HG03196 (cell line): ENCODE measurements around the gene ATE1.
"Not testable (repeated sequence)": the region's sequence is repeated elsewhere in the genome, so short reads cannot be mapped to it uniquely, and the experiment has no call there.

ENCODE experiments used
- ATAC-seq: cut with Tn5 transposase; IDR thresholded peaks from one replicate; pipeline ENCODE4 v1.9.1; 2021; ENCODE audit not compliant: unreplicated experiment

ATE1 gene

DNA sequence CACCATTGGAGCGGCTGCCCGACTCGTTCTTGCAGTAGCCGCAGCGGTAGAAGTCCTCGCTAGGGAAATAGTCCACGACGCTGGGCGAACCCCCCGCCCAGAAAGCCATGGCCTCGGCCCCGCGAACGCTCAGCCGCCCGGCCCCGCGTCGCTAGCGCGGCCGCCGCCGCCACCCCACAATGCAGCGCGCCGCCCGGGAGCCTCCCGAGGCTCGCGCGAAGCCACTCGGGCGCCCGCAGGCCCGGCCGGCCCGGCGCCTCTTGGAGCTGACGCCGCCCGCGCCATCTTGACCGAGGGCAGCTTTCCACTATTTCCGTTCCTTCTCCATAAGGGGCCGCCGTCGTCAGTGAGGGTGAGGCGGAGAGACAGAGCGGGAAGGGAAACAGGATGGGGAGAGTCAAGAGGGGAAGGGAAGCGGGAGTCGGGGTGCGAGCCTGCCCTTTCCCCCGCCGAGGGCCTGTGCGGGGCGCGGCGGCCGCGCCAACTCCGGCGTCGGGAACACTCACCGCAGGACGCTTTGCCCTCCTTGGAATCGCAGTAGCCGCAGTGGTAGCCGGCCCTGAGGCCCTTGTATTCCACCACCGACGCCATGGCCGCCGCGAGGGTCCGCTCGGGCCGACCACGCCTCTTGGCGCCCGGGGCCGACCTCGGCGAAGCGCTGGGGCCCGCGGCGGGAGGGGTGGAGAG, at the start of gene ATE1:
Gene ATE1 (minus strand): TSS at position 191 of the 687 bp plus-strand sequence. CDS start 82 bp downstream, at position 109.
- peak; percentile 86 for ATAC-seq

DNA sequence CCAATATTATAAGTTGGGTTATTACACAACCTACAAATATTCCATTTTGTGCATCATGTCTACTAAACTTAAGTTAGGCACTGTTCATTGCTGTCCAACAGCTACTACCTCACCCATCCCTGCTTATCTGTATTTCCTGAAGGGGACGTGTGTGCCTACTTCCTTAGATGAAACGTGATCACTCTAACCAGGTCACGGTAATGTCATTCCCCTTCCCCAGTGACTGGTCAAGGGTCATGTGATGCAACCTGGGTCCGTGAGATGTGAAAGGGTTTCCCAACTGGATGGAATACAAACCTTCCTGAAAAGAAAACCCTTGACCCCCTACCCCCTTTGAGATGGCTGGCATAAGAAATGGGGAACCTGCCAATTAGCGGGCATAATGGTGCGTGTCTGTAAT, 48.8 kb upstream of the ATE1 start:
- no peak for ATAC-seq

GRCh38 chr10:121975295-121976086, 47.7 kb upstream of the ATE1 start:
- ATAC-seq, result no peak

DNA sequence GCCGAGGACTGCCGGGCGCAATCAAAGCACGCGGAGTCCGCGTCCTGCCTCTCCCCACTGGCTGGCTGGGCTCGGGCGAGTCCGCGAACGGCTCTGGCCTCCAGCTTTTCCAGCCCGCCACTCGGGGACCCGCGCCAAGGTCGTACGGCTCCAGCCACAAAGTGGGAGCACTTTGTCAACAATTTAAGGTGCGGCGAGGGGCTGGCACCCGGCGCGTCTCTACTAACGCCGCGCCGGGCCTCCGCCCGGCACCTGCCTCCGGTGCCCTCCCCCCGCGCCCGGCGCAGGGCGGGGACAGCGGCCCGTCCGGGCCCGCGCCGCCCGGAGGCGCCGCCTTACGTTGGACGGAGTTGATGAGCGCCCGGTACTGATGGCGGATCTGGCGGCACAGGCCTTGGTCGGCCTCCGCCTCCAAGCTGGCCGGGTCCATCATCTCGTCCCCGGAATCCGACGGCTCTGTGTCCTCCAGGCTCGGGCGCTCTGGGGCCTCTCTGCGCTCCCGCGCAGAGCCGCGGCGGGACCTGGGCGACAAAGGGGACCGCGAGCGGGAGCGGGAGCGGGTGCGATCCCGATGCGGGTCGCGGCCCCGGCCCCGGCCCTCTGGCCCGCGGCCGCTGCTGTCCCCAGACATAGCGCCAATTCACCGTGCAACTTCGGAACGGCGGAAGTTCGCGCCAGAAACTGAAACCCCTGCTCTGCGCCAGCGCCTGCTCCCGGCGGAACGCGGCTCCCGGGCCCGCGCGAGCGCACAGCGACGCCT, 46.9 kb upstream of the ATE1 start, which contains the start of gene NSMCE4A:
Gene NSMCE4A (minus strand): TSS at position 683 of the 760 bp plus-strand sequence. CDS start 52 bp downstream, at position 631.
- peak; percentile 87 for ATAC-seq

- ATAC-seq, result peak; percentile 22
Measured at GRCh38 chr10:121974019-121974534, 46.2 kb upstream of the ATE1 start.

DNA sequence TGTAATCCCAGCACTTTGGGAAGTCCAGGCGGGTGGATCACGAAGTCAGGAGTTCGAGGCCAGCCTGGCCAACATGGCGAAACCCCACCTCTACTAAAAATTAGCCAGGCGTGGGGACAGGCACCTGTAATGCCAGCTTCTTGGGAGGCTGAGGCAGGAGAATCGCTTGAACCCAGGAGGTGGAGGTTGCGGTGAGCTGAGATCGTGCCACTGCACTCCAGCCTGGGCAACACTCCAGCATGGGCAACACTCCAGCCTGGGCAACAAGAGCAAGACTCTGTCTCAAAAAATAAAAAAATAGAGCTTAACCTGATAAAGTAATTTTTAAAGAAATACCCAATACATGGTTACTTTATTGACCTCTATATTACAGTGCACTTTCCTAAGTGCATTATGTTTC, 41.3 kb upstream of the ATE1 start:
- ATAC-seq, result not testable (repeated sequence)

DNA sequence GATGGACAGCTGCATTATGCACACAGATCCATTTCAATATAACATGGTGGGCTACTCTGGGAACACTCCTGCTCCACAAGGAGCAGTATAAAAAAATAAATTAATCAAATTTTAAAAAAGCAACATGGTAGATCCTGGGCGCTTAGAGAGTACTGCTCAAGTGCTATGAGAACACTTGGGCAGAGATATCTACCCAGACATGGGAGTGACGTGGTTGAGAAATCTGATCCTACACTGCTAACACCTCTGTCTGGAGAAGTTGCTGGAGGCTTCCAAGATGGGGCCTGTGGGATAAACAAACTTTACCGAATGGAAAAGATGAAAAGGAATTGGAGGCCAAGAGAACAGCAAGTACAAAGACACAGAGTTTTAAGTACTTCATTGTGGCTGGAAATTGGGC, 38.2 kb upstream of the ATE1 start:
- no peak for ATAC-seq

DNA sequence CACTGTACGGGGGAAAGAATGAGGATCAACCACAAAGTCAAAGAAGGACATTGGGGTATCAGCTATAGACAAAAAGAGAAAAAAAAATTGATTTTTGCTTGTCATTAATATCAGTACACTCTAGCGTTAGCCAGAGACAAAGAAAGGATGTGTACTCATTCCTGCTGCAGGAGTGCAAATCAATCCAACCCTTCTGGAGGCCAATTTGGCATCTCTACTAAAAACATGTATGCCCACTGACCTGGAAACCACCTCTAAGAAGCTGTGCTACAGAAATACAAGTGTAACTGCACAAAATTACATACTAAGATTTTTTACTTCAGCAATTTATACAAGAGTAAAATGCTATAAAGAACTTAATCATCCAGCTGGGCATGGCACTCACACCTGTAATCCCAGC, 33.6 kb upstream of the ATE1 start:
- ATAC-seq, result no peak

GRCh38 chr10:121959671-121960070, 31.8 kb upstream of the ATE1 start:
- ATAC-seq, result no peak

- ATAC-seq, result no peak
Measured at GRCh38 chr10:121956111-121957061, 28.6 kb upstream of the ATE1 start.

- ATAC-seq, result no peak
Measured at GRCh38 chr10:121952226-121952625, 24.4 kb upstream of the ATE1 start.

GRCh38 chr10:121949451-121949850, 21.6 kb upstream of the ATE1 start:
- no peak for ATAC-seq

GRCh38 chr10:121949049-121949448, 21.2 kb upstream of the ATE1 start:
- no peak for ATAC-seq

DNA sequence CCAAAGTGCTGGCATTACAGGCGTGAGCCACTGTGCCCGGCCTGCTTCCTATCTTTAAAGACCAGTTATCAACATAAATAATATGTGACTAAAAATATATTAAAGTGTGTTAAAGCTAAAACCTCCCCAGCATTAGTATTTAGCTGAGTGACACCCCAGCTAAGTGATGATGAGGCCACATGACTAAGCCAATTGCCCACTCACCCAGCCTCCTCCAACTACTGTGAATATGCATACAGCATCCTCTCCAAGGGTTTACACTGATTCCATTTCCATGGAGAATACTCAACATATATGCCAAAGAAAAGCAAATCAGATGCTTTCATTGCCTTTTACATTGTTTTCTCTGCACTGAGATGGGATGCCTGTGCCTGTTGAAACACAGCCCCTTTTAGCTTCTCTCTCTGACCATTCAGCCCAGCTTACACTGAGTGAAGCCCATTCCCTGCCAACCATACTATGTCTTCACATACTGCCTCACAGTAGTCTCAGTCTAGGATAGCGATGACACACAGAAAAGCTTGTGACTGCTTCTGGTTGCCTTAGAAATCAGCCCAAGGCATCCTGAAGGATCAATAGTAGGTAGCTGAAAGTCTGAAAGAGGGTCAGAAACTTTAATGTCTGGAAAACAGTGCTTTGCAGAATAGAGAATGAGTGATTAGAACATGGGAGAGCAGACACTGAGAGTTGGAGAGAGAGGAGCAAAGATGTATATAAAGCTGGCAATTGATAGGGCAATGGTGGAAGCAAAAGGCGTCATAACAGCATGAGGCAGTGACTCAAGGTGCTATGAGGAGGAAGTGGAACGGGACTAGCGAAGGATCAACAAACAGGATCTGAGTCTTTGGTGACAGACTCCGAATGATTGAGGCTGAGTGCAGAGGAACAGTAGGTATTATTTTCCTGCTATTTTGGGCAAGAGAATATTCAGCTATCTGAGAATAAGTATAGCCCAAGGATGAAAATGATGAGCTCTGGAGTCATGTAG, 19.8 kb upstream of the ATE1 start:
- no peak for ATAC-seq

DNA sequence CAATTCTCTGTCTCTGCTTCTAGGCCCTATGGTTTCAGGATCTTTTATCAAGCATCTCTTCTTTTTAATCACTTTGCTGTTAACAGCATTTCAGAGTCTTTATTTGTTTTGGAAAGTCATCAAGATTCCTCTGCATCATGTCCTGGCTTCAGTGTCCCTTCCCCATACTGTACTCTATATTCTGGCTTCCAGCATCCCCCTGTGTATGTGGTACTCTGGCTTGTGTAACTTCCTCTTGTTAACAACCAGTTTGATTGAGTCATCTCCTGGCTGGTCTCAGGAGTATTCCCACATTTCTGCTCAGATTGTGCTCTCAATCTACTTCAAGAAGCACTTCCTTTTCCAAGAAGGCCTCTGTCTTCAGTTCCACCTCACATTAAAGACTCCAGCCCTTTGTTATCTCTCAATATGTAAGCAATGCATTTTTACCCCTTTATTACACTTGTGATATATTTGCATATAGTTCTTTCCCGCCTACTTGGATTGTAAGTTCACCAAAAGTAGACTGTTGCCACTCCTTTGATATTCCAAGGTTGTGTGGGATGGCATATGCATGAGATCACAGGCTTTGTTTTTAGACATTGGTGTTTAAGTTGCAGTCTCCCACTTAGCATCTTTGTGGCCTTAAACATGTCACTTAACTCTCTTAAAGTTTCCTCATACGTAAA, 15.1 kb upstream of the ATE1 start:
- ATAC-seq, result no peak

GRCh38 chr10:121941532-121941931, 13.7 kb upstream of the ATE1 start:
- no peak for ATAC-seq

GRCh38 chr10:121936295-121936694, 8.5 kb upstream of the ATE1 start:
- no peak for ATAC-seq

DNA sequence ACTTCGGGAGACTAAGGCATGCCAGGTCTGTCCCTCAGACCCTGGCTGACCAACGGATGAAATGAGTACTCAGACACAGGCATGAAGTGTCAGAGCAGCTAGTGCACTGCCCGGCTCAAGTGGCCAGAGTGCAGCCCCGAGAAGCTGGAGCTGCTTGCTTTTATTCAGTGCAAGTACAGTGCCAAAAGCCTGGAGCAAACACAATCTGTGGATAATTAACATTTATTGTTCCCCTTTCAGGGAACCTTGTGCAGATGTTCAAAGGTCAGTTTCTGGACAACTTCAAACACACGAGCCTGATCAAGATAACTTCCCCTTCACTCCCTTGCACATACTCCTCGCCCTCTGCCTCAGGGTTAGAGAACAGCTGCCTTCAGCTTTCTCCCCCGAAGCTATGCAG, 7.9 kb upstream of the ATE1 start:
- ATAC-seq, result no peak
